IPS-20b (cell line): ENCODE data around the gene CCDC167.
A peak's percentile ranks its signal among the peaks of the same experiment; 100 is the strongest.

ENCODE experiments used
- H3K27ac ChIP-seq: one replicate; pipeline ENCODE4 v1.5.1; 2013; ENCODE audit warnings: low read length
- H3K27me3 ChIP-seq: 2 replicates; pipeline ENCODE4 v1.6.1; 2013; ENCODE audit warnings: mild to moderate bottlenecking, low read length, inconsistent platforms; ENCODE audit not compliant: insufficient read depth
- H3K36me3 ChIP-seq: 2 replicates; pipeline ENCODE4 v1.6.1; 2013; ENCODE audit warnings: low read depth, mild to moderate bottlenecking, inconsistent platforms, low read length, moderate library complexity; ENCODE audit not compliant: insufficient read depth
- H3K4me1 ChIP-seq: 2 replicates; pipeline ENCODE4 v1.6.1; 2013; ENCODE audit warnings: mild to moderate bottlenecking, control low read depth, inconsistent platforms, low read length, moderate library complexity; ENCODE audit not compliant: insufficient read depth
- H3K4me3 ChIP-seq: 2 replicates; pipeline ENCODE4 v1.5.1; 2013; ENCODE audit warnings: mild to moderate bottlenecking, low read length, inconsistent platforms
- H3K9ac ChIP-seq: 2 replicates; pipeline ENCODE4 v1.6.1; 2013; ENCODE audit warnings: low read depth, mild to moderate bottlenecking, inconsistent platforms, low read length, moderate library complexity
- H3K9me3 ChIP-seq: 2 replicates; pipeline ENCODE4 v1.6.1; 2013; ENCODE audit warnings: mild to moderate bottlenecking, low read depth, low read length, inconsistent platforms; ENCODE audit not compliant: insufficient read depth

Gene CCDC167

DNA sequence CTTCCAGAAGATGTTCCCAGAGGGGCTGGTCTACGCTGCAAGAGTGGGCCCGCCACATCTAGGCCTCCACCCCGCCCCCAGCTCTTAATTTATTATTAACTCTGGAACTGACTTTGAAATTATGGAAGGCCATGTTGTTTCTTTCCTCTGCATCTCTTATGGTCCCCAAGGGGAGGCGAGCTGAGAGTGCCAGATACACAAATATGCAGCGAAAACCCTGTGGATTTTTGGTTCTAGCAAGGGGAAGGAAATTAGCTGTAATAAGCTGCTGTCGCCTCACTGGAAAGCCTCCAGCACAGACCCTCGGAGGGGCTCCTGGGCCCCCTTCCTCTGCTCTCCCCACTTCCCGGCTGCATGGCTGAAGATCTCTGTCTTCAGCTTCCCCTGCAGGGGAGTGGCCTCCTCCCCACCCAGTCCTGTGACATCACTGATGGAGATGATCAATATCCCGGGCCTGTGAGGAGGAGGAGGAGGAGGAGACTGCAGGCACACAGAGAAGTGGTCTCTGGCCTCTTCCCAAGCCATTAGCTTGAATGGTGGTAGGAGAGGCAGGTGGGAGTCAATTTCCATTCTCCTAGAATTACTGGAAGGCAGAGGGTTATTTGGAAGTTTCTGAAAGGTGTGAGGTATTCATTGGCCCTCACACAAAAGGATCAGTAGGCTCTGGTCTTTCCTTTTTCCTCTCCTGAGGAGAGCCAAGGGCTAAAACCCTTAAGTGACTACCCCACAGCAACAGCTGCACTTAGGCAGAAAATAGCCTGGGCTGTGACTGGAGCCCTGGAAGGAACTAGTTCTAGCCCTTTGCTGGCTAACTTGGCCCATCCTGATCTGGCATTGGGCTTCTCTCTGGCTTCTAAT, 39.7 kb upstream of the CCDC167 start:
- H3K27me3 ChIP-seq = peaks cover 48% of the 10 kb centered on the region
- no peak overlapping the region for H3K4me3 ChIP-seq
- H3K36me3 ChIP-seq = no peaks in the 10 kb centered on the region
- H3K4me1 ChIP-seq = peaks cover 3% of the 10 kb centered on the region; the same call in 1 of the 2 replicates
- H3K9me3 ChIP-seq = no peaks in the 10 kb centered on the region
- no peak overlapping the region; the same call in 1 of the 2 replicates for H3K9ac ChIP-seq
- no peak overlapping the region for H3K27ac ChIP-seq

DNA sequence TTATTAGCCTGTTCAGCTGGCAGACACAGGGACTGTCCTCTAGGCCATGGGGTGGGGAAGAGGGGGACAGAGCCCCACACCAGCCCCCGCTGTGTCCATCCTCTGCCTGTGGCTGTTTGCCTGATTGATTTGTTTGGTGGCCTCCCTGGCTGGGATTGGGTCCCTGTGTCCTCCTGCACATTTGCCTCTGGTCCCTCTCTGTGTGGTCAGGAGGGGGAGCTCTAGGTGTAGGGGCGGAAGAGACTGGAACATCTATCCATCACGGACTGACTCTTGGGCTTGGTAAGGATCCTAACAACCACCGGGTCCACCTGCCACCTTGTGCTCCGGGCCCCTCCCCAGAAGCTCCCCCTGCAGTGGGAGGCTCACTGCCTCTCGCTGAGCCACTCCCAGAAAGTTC, 38.4 kb upstream of the CCDC167 start:
- Histone ChIP-seq H3K9me3 (no peaks in the 10 kb centered on the region), H3K9ac (no peak overlapping the region), H3K27me3 (peaks cover 61% of the 10 kb centered on the region), H3K4me3 (no peak overlapping the region), H3K36me3 (no peaks in the 10 kb centered on the region), H3K27ac (no peak overlapping the region), H3K4me1 (peaks cover 3% of the 10 kb centered on the region; the same call in 1 of the 2 replicates)

DNA sequence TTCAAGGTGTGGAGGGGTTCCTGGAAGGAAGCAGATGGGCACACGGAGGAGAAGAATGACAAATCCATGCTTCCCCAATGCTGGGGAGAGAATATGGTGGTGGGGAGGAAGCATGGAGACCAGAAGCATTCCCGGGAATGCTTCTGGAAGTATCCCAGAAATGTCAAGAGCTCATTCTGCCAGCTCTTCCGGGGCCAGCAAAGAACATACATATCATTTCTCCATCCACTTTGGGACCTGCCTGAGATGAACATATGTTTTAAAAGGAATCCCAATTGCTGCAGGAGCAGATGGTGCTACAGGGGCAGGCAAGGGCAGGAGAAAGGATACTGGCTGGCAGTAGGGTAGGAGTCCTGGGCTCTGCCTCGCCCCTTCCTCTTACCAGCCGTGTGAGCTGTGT, 37.9 kb upstream of the CCDC167 start:
- Histone ChIP-seq H3K4me3 (no peak overlapping the region), H3K4me1 (peaks cover 3% of the 10 kb centered on the region; the same call in 1 of the 2 replicates), H3K27ac (no peak overlapping the region), H3K9ac (no peak overlapping the region), H3K9me3 (no peaks in the 10 kb centered on the region), H3K36me3 (no peaks in the 10 kb centered on the region), H3K27me3 (peaks cover 67% of the 10 kb centered on the region)

DNA sequence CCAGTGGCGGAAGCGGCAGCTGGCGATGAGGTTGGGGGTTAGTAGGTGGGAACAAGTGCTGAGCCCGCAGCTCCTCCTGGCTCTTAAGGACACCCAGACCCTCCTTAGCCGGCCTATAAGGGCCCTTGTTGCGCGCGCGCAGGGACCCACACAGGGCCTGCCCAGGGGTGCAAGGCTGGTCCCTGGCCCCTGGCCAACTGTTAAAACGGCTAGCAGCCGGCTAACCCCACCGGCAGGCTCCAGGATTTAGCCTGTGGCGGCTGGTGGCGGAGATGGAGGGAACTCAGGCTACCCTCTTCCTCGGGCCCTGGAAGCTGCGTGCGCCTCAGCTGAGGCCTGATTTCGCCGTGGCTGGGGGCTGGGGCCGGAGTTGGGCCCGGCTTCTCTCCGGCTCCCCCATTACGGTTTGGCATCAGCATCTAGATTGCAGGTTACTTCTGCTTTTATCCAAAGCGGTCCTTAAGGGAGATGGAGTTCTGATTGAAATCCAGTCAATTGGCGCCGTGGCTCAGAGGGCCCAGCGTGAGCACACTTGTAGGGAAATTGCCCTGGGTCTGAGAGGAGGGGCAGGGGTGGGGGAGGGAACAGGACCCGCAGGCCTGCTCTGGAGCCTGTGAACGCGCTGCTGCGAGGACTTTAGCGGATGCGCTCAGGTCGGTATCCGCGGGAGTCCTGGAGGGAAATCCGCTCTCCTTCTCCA, 36.9 kb upstream of the CCDC167 start:
- H3K9me3 ChIP-seq = no peaks in the 10 kb centered on the region
- no peaks in the 10 kb centered on the region for H3K36me3 ChIP-seq
- peaks cover 76% of the 10 kb centered on the region for H3K27me3 ChIP-seq
- no peak overlapping the region for H3K27ac ChIP-seq
- peaks cover 3% of the 10 kb centered on the region; the same call in 1 of the 2 replicates for H3K4me1 ChIP-seq
- H3K9ac ChIP-seq = no peak overlapping the region
- H3K4me3 ChIP-seq = peak overlapping the region; percentile 56; the same call in 1 of the 2 replicates

DNA sequence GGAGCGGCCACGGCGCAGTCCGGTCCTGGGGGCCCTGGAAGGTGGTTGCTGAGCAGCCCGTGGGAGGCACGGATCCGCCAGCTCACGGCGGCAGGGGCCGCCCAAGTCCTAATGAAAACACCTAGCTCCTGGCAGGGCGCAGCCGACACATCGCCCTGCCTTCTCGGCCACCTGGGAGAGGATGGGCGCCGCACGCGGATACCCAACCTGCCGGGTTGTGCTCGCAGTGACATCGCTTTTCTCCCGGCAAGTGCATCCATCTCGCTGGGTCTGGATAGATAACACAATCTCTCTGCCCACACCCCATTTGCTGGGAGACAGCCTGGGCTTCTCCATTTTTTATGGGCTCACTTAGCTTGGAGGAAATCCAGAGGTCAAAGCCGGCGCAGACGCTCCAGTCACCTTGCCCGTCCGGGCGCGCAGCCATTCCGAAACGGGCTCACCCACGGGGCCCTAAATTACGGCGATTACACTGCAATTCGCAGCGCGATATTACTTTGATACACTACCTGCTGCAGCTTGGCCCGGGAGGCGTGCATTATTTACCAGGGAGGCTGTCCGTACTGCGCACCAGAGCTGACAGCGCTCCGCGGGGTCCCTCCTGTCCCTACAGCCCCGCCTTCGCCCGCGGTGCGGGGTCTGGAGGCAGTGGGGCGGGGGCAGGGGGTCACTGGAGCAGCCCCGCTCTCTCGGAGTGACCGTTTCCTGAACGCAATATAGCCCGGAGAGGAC, 36.2 kb upstream of the CCDC167 start:
- H3K4me1 ChIP-seq = peaks cover 3% of the 10 kb centered on the region; the same call in 1 of the 2 replicates
- H3K4me3 ChIP-seq = peak overlapping the region; percentile 56
- H3K27me3 ChIP-seq = peaks cover 79% of the 10 kb centered on the region
- H3K9me3 ChIP-seq = no peaks in the 10 kb centered on the region
- H3K36me3 ChIP-seq = no peaks in the 10 kb centered on the region
- no peak overlapping the region for H3K9ac ChIP-seq
- H3K27ac ChIP-seq = no peak overlapping the region

DNA sequence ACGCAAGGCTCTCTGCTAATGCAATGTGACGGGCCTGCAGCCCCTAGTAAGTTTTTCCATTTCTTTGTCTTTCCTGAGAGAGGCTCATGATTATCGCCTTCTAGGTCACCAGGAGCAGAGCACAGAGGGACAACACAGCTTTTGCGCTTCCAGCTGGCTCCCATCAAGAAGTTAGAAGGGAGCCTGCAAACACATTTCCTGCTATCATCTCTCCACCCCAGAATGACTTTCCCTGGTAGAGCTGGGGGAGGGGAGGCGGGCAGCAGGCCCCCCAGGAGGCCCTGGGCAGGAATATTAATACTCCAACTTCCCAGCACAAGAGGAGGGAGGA, 35.7 kb upstream of the CCDC167 start:
- Histone ChIP-seq H3K4me3 (peak overlapping the region; percentile 56; the same call in 1 of the 2 replicates), H3K27ac (no peak overlapping the region), H3K36me3 (no peaks in the 10 kb centered on the region), H3K4me1 (peaks cover 3% of the 10 kb centered on the region; the same call in 1 of the 2 replicates), H3K27me3 (peaks cover 79% of the 10 kb centered on the region), H3K9me3 (no peaks in the 10 kb centered on the region), H3K9ac (no peak overlapping the region)

DNA sequence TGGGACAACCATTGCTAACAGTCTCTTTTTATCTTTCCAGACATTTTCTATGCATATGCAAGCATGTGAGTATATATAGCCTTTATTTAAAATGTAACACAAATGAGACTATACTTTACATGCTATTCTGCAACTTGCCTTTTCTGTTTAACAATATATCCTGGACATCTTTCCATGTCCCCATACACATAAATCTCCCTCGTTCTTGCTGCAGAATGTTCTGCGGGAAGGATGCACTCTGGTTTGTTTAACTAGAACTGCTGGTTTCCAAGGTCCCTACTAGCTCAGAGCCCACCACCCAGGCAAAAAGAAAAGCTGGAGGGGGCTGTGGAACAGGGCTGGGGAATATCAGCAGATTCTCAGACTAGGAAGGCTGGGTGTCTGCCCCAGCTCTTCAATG, 35.2 kb upstream of the CCDC167 start:
- no peak overlapping the region for H3K27ac ChIP-seq
- H3K9me3 ChIP-seq = no peaks in the 10 kb centered on the region
- H3K4me1 ChIP-seq = peaks cover 3% of the 10 kb centered on the region; the same call in 1 of the 2 replicates
- peak overlapping the region; percentile 56; the same call in 1 of the 2 replicates for H3K4me3 ChIP-seq
- H3K36me3 ChIP-seq = no peaks in the 10 kb centered on the region
- H3K27me3 ChIP-seq = peaks cover 84% of the 10 kb centered on the region
- H3K9ac ChIP-seq = no peak overlapping the region

DNA sequence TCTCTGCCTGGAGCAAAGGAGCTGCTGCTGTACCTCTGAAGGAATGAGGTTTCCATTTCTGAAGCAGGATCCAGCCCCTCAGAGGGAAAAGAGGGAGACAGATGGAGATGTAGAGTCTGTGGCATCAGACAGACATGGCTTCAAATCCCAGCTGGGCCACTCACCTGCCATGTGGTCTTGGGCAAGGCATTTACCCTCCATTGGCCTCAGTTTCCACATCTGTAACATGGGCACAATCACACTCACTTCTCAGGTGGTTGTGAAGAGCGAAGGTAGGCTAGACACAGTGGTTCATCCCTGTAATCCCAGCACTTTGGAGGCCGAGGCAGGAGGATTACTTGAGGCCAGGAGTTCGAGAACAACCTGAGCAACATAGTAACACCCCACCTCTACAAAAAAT, 32.4 kb upstream of the CCDC167 start:
- Histone ChIP-seq H3K27me3 (peaks cover 64% of the 10 kb centered on the region), H3K9me3 (no peaks in the 10 kb centered on the region), H3K9ac (no peak overlapping the region), H3K27ac (no peak overlapping the region), H3K36me3 (no peaks in the 10 kb centered on the region), H3K4me3 (no peak overlapping the region), H3K4me1 (peaks cover 1% of the 10 kb centered on the region; the same call in 1 of the 2 replicates)

DNA sequence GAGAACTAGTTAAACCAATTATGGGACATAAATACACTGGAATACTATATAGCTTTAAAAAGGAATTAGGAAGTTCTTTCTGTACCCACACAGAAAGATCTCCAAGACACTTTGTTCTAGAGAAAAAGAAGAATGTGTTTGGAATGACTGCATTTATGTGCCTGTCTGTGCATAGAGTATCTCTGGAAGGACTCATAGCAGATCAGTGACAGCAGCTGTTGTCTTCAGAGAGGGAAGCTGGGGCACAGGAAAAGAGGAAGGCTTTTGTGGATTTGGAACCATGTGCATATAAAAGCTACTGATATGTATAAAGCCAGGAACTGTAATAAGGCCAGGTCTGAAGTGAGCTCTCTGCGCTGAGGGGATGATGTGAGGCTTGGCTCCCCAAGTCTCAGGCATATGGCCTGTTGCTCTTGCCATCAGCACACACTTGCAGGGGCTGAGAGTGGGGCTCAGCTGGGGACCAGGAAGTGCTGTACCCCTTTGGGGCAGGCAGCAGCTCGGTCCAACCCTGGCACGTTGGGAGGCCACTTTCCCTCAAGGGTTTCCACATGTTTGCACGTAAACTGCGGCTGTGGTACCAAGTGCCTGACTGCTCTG, 31.8 kb upstream of the CCDC167 start:
- H3K36me3 ChIP-seq = no peaks in the 10 kb centered on the region
- no peak overlapping the region for H3K9ac ChIP-seq
- peaks cover 58% of the 10 kb centered on the region for H3K27me3 ChIP-seq
- no peaks in the 10 kb centered on the region for H3K9me3 ChIP-seq
- no peak overlapping the region for H3K27ac ChIP-seq
- no peaks in the 10 kb centered on the region; the same call in 1 of the 2 replicates for H3K4me1 ChIP-seq
- H3K4me3 ChIP-seq = no peak overlapping the region

DNA sequence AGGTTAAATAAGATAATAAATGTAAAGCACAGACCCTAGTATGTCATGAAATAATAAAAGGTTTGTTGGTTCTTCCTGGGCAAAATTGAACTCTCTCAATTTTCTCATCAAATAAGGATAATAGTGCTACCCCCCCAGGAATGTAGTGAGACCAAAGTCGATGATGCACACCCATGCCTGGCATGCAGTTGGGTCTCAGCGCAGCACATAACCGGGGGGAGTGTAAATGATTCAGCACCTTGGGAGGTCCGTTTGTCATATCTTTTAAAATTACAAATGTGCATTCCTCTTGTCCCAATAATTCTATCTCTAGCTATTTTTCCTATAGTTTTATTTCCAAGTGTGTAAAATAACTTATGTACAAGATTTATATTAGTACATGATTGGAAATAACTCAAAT, 31.3 kb upstream of the CCDC167 start:
- no peaks in the 10 kb centered on the region for H3K9me3 ChIP-seq
- H3K9ac ChIP-seq = no peak overlapping the region
- H3K27me3 ChIP-seq = peaks cover 53% of the 10 kb centered on the region
- no peak overlapping the region for H3K27ac ChIP-seq
- H3K4me3 ChIP-seq = no peak overlapping the region
- H3K36me3 ChIP-seq = no peaks in the 10 kb centered on the region
- H3K4me1 ChIP-seq = no peaks in the 10 kb centered on the region

DNA sequence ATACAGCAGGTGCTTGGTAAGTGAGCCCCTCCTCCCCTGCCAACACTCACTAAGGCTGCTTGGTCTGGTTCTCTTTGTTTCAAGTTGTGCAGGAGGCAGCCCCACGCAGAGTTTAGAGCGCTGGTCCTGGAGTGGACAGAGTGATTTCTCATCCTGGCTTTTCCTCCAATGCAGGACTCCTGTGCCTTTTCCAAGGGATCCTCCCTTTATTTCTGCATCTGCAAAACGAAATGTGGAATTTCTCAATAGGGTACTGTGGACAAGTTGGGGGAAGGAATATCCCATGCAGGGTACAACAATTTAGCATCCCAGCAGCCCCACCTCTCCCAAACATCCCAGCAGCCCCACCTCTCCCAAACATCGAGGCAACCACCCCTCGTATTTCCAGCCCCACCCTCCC, 30.6 kb upstream of the CCDC167 start:
- Histone ChIP-seq H3K9ac (no peak overlapping the region), H3K4me3 (no peak overlapping the region), H3K27me3 (peaks cover 45% of the 10 kb centered on the region), H3K27ac (no peak overlapping the region), H3K36me3 (no peaks in the 10 kb centered on the region), H3K4me1 (0 out of 2 replicates have a peak, but pooled peaks cover under 1% of the 10 kb centered on the region), H3K9me3 (no peaks in the 10 kb centered on the region)
